LNCAP (cell line): Measurements from ENCODE around the gene KRTAP2-1.

Experiments
- TF ChIP-seq, protein P1 (sequence below): fragments of 450-650 bp; IDR thresholded peaks from 2 replicates; pipeline ENCODE4 v1.5.1; 2017; ENCODE audit warnings: mild to moderate bottlenecking

Gene KRTAP2-1

DNA sequence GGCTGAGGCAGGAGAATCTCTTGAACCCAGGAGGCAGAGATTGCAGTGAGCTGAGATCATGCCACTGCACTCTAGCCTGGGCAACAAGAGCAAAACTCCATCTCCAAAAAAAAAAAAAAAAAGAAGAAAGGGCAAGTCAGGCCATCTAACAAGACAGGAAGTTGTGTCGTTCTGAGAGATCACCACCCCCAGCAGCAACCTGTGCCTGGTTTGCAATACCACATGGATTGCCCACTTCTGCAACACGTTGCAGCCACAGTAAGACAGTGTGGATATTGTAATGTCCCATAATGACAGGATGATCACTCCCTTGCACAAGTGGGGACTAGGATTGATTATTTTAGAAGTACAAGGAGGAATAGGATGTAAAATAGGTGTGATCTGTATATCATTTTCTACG is 21.9 kb upstream of the KRTAP2-1 start:
- TF ChIP-seq, protein P1, sequence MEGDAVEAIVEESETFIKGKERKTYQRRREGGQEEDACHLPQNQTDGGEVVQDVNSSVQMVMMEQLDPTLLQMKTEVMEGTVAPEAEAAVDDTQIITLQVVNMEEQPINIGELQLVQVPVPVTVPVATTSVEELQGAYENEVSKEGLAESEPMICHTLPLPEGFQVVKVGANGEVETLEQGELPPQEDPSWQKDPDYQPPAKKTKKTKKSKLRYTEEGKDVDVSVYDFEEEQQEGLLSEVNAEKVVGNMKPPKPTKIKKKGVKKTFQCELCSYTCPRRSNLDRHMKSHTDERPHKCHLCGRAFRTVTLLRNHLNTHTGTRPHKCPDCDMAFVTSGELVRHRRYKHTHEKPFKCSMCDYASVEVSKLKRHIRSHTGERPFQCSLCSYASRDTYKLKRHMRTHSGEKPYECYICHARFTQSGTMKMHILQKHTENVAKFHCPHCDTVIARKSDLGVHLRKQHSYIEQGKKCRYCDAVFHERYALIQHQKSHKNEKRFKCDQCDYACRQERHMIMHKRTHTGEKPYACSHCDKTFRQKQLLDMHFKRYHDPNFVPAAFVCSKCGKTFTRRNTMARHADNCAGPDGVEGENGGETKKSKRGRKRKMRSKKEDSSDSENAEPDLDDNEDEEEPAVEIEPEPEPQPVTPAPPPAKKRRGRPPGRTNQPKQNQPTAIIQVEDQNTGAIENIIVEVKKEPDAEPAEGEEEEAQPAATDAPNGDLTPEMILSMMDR: no peak

DNA sequence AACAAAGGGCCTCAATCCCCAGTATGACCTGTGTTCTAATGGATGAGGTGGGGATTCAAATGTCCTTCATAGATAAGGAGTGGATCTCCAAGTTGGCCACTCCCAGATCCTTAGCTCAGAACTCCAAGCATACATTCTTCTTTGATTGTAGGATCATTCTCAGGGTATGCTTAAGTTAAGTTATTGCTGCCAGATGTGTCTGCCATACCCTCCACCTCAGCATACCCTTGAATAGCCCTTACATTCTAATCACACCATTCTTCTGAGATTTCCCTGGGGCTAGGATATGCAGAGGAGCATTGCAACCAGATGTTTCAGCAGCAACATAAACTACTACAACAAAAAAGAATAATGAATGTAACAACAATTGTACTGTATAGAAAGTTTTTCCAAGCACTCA is 20.2 kb upstream of the KRTAP2-1 start:
- TF ChIP-seq, protein P1: no peak

DNA sequence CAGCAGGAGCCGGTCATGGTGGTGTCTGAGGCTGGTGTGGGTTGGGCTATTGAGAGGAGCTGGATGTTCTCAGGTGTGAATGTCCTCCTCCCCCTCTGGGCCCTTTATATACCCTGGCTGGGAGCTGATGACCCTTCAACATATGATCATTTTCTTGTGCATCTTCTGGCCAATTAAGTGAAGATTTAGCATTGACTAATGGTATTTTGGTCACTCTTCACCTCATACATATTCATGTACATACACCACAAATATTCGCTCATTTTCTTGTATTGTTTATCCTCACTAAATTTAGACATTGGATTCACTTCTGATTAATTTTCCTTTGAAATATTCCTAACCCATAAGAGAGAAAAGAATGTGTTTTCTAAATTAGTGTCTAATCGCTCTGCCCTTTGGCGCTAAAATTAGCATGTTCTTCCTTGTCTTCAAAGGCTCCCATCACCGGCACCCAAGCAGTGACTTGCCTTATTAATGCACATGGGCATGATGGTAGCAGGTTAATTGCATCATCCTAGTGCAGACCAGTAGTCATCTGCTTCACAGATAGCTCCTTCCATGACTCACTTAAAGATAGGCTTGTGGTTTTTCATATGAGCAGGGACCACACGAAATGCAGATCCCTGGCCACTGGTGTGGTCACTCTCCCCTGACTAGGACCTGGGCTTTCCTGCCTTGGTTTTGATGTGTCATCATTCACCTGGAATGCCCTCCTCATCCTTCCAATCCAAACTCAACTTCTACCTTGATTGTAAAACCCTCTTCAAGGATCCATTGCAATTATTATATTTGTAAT is 18.9 kb upstream of the KRTAP2-1 start, which contains the start of gene KRTAP2-4:
TSS of gene KRTAP2-4 (minus strand) at position 51 of the 796 bp plus-strand sequence. CDS start at position 17, 34 bp downstream.
- TF ChIP-seq, protein P1: no peak

DNA sequence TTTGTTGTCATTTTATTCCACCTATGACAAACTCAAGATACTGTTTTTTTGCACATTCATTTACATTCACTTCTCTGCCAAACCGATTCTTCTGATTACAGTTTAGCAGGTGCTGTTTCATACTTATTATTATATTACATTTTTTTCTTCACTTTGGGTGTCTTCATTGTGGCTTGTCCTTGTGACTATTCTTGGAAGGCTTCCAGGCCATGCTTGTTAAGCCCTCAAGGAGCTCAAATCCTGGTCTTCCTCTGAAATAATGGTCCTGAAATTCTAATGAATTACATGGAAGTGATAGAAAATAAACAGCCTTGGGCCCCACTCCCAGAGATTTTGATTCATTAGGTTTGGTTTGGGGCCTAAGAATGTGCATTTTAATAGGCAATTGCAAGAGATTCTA is 17.2 kb upstream of the KRTAP2-1 start:
- TF ChIP-seq, protein P1: no peak

DNA sequence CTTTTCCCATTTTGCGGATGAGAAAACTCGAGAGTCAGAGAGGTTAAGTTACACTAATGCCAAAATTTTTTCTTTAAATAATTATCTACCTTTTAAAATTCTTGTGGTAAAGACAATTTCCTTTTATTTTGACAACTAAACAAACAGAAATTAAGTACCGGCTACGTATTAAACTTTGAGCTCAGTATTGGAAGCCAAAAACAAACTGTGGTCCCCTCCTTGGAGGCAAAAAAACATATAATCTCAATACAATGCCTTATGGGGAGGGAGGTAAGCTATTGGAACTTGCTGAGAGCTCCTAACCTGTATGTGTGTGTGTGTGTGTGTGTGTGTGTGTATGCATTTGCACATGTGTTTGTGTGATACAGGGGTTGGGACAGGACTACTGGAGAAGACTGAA is 16.3 kb upstream of the KRTAP2-1 start:
- TF ChIP-seq, protein P1: no peak

DNA sequence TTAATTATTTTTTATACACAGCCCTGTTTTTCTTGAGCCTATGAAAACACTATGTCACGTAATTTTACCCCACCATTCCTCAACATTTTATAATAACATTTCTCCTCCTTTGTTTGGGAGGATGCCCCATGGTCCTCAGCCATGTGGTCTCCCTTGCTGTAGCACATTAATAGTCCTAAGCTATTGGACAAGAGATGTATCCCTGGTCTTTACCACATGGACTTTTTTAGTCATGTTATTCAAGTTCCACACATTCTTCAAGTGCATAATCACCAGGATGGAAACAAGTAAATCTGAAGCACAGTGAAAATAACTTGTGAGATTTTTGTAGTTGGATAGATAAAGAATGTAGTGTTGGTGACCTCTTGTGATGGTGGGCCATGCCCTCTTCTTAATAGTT is 14.8 kb upstream of the KRTAP2-1 start:
- TF ChIP-seq, protein P1: no peak

DNA sequence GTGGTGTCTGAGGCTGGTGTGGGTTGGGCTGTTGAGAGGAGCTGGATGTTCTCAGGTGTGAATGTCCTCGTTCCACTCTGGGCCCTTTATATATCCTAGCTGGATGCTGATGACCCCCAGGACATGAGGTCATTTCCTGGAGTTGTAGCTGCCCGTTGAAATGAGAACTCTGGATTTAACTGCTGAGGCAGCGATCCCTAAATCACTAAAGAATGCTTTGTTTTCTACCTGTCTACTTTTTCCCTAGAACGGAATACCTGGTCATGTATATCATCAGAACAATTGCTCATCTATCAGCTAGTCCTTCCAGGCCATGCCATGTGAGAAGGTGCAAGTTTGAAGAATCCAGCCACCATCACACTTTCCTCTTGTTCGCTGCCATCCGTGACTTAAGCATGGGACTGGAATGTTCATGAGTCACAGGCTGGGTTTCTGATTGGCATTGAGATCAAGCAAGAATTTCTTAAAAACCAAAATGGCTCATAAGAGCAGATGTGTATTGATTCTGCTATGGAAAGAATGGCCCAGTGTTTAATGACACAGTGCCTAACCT is 13.0 kb upstream of the KRTAP2-1 start, which contains the start of gene KRTAP2-3:
TSS of gene KRTAP2-3 (minus strand) at position 63 of the 553 bp plus-strand sequence. CDS start 64 bp downstream, outside the sequence.
- TF ChIP-seq, protein P1: no peak
